Activated CD4-positive, alpha-beta T cell treated with anti-CD3 and anti-CD28 coated beads, Interleukin-2, amount 50 U/mL, for 16 hours (primary cell): ENCODE data around the gene KCNF1.

Experiments
- DNase-seq: peaks from one replicate; pipeline ENCODE4 v3.0.0-alpha.2; 2020

The KCNF1 gene

DNA sequence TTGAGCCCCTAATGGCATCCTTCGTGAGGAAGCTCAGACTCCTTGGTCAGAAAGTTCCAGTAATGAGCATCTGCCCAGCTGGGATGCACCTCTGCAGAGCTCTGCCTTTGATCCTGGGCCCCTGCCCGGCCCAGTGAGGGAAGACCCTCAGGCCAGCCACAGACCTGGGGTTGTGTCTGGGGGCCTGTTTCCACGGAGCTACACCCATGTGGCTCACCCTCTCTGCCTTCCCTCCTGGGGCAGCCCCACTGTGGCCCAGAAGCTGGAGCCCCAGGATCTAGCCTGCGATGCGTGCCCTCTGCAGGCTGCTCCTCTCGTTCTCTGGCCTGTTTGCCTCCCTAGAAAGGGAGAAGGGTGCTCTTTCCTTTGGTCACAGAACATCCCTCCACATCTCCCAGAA is 9.8 kb downstream of the KCNF1 start:
- no peak for DNase-seq

DNA sequence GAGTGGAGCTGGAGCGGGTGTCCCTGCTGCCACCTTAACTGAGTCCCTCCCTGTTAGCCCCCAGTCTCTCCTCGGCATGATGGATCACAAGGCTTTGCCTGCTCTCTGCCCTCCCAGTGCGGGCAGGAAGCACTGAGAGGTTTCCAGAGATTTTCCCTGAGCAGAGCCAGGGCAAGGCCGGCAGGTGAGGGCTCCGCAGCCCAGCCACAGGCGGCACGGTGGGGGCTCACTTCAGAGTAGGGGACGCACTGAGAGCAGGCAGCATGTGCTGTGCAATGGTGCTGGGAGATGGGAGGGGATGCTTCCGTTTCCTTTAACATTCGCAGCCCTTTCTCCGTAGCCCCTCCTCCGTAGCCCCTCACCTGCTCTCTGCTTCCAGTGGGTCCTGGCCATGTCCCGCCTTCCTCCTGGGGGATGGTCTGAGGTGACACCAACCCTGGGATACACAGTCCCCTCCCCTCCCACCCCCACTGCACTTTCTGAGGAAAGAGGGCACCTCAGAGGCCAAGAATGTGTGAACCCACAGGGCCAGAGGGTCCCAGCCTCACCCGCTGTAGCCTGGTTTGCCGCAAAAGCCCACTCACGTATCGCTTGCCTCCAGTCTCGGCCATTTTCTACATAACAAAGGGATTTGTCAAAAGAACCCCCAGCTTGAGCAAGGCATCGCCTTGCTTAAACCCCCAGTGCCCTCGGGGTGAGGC is 10.7 kb downstream of the KCNF1 start:
- no peak for DNase-seq

DNA sequence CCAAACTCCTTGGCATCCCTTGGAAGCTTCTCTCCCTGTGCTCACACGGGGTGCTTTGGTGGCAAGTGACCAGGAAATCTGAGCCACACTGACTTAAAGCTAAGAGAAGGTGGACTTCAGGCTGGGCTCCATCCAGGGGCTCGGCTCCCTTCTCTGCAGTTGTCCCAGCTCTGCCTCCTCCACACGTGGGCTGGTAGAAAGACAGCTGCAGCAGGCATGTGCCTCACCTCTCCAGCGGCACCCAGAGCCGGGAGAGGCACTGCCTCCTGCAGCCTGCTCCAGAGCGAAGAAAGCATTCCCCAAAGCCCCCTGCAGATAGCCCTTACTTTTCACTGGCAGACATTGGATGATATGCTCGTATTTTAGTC is 11.3 kb downstream of the KCNF1 start:
- no peak for DNase-seq

DNA sequence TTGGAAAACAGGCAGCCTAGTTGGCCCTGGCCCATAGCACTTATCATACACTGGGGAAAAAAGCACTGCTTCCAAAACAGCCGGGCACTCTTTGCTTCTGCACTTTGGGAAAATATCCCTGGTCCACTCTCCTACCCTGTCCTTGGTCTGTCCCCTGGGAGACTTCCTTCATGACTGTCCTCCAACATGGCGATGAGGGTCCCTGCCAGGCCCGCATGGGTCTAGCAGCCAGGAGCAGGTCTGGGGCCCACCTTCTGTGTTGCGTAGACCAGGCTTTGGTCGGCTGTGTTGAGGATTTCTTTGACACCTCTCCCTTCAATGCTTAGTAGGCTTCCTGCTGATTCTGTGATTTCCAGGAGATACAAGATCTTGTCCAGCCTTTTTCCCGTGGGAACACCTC is 12.2 kb downstream of the KCNF1 start:
- no peak for DNase-seq

DNA sequence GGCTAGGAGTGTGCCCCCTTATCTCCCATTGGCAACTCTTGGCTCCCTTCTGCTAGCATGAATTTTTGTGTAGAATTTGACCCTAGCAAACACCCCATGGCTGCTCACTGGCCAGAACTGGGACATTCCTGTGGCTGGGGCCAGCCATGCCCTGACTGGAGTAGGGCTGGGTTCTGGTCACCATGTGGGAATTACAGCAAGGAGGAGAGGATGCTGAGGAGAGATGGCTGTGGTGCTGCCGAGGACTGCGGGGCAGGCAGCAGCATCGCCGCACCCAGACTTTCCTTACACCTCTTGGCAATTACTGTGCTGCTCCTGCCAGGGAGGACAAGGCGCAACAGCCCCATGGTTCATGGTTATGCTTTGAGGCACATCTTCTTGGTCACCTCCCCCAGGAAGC is 12.7 kb downstream of the KCNF1 start:
- DNase-seq: no peak

DNA sequence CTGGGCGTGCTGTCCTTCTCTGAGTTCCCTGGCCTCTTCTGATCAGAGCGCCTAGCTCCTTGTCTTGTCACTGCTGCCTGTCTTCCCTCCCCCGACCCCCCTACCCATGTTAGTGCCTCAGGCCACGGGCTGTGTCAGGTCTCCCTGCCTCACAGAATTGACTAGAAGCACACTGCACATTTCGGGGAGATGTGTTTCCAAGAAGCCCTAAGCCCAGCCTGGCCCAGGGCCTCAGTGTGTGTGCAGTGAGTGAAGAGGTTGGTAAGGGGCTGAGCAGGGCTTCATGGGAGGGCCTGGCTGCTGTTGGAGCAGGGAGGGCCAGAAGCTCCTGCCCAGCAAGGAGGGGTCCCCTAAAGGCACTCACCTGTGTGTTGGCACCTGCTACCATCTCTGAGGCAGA is 13.1 kb downstream of the KCNF1 start:
- DNase-seq: no peak

DNA sequence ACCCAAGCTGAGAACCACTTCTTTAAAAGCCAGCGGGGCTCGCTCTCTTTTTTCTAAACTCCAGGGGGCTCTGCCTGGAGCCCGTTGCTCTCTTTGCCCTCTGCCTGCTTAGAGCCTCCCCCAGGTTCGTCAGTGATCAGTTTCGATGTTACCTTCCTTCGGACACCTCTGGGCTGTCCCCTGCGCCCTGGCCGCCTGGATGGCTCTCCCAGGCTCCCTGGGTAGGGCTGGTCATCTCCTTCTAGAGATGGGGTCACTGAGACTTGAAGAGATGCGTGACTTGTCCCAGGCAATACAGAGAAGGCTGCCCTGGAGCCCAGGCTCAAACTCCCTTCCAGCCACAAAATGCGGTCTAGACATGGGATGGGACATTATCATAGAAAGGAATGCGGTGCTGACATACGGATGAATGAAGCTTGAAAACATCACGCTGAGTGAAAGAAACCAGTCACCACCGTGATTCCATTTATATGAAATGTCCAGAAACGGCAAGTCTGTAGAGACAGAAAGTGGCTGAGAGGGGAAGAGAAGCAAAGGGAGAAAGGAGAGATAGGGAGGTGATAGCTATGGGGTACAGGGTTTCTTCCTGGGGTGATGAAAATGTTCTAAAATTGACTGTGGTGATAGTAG is 14.6 kb downstream of the KCNF1 start:
- no peak for DNase-seq

DNA sequence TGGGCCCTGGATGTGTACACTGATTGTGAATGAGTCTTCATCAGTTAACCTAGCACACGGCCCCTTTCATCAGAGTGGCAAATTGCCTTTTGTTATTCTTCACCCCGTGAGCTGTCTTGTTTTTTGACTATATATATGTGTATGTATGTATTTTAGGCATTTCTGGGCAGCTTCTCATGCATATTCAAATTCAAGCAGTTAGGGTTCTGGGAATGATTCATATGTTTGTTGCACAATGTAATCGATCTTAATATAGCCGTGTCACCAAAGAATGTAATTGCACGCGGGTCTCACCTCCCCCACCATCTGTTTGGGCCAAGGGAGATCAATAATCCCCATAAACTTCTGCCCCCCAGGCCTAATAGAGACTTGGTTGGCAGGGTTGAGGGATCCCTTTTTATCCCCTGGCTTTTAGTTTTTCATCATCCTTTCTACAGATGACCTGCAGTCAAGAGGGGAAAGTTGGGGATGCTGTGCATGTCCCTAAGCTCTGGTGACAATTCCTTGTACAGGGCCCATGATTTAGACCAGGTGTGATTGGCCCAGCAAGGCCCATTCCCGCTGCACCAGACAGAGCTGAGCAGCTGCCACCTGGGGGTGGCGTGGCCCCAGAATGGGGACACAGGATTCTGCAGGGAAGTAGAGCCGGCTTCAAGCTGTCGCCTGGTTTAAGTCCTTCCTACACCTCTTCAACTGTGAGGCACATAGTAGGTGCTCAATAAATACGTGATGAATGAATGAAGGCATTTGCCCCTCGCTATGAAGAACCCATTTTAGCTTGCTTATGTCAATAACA is 19.2 kb downstream of the KCNF1 start:
- no peak for DNase-seq

DNA sequence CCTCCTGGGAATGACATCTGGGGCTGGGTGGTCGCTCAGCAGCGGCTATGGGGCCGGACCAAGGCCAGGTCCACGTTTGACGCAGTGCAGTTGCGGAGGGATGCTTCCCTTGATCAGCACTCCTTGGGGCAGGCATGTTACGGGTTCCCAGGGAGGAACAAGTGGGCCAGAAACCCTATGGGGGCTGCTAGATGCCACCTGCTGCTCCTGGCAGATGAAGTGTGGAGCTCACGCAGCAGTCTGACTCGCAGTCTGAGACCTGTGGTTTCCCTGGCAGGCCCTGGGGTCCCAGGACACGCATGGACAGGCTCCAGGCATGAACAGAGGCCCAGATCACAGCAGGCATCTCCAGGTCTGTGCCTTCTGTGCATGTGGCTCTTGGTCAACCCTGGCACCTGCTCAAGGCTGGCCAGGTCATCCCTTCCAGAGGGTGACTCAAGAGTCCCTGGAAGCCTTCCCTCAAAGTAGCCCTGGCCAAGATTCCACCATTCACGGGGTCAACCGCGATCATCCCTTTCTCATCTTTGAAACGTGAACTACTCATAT is 20.0 kb downstream of the KCNF1 start:
- DNase-seq: no peak

DNA sequence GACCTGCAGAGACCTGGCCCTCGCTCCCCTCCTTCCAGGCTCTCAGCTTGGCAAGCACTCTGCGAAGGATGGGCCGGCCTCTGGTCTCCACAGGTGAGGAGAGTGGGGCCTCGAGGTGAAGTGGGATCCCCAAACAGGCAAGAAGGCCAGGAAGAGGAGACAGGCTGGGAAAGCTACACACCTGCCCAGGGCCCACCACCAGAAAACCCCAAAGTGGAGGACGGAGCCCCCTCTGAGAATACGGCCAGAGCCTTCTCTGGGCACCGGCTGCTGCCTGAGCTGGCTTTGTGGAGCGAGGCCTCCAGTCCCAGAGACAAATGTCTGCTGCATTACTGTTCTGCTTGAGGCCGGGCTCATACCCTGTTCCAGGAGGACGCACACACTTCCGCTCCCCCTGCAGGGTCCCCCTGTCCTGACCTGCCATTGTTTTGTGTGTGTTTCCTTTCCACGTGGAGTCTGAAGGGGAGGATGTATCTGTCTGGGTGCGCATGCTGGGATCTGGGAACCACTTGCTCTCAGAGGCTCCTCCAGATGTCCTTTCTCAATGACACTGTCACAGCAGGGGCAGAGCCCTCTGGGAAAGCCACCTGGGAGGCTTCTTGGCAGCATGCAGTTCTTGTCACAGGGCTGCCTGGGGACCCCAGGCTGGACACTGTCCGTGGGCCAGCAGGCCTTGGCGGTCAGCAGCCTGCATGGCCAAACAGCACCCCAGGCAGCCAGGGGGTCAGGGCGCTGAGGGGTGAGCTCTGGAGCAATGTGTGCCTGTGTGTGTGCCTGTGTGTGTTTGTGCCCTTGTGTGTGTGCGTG is 20.8 kb downstream of the KCNF1 start:
- DNase-seq: no peak

DNA sequence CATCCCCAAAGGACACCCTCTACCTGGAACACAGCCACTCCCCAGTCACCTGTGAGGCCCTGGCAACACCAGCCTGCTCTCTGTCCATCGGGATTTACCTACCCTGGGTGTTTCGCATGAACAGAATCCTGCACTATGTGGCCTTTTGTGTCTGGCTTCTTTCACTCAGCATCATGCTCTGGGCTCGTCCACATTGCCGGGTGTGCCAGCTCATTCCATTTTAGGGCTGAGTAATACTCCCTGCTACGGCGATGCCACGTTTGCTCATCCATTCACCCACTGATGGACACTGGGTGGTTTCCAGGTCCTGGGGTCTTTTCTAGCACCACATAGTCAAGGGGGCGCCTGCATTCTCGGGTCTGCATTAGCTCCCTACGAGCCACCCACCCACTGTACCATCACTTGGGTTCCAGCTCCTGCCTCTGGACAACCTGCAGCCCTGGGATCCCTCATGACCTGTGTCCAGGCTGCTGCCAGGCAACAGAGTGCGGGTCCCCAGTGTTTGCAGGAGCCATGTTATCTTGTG is 22.0 kb downstream of the KCNF1 start:
- DNase-seq: no peak

DNA sequence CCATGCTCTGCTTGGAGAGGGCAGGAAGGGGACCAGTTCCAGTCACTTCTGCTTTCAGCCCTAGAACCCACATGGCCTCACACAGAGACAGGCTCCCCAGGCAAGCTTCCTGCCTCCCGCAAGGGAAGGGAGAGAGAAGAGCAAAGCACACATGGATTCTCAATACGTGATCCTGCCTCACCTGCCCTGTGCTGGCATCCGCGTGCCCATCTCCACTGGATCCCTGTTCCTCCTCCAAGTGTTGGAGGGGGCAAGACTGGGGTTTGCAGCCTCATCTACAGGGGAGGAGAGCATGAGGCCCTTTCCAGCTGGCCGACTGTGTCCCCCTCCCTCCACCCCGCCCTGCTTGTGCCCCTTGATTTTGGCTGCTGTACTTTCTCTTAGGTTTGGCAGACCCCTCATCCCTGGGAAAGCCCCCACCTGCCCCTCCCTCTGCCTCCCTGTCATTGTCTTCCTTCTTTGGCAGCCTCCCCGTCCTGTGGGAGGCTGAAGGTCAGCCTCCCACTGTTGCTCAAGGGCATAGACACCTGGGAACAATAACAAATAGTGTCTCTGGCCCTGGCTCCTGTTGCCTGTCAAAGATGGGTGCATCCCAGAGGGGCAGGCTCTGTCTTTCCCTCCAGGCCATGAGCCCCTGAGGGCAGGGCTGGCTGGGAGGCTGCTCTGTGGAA is 22.7 kb downstream of the KCNF1 start:
- DNase-seq: no peak

DNA sequence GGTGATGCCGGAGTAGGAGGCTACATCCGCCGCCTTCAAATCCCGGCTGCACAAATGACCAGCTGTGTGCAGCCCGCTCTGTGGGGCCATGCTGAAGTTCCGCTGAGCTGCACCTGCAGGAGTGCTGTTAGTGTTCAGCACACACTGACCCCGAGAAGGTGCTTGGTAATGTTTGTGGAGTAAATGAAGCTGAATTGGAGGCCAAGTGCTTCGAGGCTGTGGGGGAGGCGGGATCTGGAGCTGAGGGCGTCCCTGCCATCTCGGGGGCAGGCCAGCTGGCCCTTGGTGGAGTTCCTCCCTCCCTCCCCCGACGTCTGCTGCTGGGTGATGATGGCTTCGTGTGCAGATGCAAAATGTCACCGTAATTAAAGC is 23.2 kb downstream of the KCNF1 start:
- DNase-seq: no peak

DNA sequence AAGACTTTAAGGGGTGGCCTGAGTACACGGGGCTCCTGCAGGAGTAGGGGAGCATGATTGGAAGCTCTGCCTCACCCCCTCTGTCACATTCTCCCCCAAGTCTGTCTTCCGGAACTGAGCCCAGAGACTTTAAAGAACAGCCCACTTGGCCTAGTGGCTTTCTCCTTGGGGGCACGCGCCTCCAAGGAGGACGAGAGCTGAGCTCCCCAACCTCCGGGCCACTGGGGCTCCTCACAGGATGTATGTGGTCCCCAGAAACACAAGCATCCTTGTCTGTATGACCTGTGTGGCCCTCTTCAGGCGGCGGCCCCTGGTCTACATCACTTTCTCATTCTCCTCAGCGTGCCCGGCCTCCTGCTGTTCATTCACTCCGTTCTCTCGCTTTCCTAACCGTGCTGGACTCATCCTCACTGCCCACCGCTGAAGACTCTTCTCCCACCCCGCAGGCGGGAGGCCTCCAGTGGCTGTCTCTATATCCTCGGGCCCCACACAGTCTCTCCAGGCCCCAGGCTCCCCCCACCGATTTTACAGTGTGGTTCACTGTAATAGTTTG is 23.7 kb downstream of the KCNF1 start:
- DNase-seq: no peak

DNA sequence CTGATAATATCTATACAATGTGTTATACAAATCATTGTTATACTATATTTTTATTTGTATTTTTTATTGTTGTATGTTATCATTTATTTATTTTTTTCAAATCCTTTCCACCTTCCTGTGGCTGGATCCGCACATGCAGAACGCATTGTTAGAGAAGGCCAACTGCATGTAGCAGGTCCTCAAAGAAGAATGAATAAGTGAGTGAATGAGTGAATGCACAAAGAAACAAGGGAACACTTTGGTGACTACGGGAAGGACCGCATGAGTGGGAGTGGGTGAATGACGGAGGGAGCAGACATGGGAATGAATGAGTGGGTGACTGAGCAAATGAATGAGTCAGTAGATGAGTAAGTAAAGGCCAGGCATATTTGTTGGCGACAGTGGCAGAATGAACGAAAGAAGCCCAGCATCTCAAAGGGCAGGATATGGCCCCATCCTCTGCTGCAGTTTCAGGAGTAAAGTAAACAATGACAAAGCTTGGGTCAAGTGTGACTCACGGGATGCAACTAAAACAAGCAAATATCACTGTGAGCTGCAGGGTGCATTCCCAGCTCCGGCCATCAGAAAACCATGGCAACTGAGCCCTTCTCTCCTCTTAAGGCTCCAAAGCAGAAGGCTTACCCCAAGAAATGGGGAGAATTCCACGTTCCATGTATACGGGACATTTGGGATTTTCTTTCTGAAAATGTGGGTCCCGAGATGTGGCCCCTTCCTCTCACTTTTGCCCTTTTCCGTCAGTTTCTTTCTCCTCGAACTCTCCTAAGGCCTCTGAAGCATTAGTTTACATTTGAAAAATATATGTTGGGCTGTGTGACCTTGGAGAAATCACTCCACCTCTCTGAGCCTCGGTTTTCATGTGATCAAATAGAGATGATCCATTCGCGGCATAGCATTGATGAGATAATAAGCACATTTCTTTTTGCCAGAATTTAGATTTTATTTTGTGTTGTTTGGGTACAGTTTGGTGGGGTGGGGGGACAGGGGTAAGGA is 24.5 kb downstream of the KCNF1 start:
- DNase-seq: peak; percentile 16

DNA sequence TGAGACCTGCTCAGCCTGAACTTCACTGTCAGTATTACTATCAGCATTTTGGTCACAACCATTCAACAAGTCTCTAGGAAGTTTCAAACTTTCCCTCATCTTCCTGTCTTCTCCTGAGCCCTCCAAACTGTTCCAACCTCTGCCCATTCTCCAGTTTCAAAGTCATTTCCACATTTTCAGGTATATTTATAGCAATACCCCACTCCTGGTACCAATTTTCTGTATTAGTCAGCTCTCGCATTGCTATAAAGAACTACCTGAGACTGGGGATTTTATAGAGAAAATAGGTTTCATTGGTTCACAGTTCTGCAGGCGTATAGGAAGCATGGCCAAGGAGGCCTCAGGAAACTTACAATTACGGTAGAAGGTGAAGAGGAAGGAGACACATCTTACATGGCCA is 27.3 kb downstream of the KCNF1 start:
- DNase-seq: no peak

DNA sequence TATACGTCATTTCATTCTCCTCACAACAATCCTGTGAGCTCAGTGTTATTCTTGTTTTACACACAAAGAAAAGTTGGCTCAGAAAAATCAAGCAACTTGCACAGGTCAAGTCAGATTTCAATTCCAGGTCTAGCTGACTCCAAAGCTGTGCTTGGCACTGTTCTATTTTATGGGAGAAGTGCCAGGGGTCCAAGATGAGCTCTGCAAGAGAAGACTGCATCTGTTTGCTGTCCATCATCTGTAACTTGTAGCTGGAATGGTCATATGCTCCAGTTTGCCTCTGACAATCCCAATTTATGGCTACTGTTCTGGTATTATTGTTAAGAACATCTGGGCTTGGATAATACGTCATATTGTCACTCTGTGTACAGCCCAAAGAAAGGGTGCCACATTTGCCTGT is 28.9 kb downstream of the KCNF1 start:
- no peak for DNase-seq

DNA sequence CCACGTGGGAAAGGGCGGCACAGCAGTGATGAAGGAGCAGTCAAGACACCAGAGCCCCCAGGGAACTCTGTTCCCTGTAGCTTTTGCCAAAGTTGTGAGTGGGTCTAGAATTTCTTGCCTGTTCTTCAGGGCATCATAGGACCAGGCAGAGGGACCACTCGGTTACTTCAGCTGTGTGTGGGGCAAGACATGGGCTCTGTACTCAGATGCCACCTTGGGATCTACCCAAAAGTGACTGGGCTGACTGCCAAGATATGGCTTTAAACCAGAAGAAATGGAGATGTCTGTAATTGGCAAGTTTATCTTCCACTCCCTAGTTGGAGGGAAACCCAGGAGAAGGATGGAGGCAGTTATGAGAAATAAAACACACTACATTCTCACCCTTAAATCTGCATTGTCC is 29.6 kb downstream of the KCNF1 start:
- DNase-seq: no peak

DNA sequence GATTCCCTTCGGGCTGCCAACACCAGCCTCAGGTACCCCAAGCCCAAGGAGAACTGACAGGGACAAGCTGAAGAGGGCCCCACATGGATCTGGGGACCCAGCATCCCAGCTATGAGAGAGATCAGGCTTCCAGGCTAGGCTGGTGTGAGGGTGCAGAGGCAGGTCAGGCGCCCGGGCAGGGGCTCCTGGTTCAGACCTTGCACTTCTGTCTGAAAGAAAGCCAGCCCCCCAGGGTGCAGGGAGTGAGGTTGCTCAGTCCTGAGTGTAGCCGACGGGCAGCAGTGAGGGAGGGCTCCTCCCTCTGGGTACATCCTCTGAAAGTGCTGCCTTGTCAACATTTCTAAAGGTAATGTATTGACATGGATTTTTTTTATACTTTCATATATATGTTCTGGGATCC is 33.1 kb downstream of the KCNF1 start:
- DNase-seq: no peak

DNA sequence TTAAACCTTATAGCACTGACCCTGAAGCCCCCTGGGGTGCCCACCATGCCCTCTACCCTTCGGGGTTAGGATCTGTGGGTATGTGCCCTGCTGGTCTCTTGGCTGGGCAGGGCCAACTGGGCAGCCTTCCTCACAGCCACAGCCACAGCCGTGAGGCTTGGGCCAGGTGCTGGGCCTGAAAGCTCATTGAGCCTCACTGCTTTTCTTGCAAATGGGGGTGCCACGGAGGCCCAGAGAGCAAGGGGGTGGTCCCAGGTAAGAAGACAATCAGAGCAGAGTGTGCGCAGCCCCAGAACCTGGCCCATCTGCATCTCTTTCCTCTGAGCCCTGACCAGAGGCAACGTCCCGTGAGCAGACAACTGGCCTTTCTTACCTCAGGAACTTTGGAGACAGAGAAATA is 34.7 kb downstream of the KCNF1 start:
- DNase-seq: no peak

DNA sequence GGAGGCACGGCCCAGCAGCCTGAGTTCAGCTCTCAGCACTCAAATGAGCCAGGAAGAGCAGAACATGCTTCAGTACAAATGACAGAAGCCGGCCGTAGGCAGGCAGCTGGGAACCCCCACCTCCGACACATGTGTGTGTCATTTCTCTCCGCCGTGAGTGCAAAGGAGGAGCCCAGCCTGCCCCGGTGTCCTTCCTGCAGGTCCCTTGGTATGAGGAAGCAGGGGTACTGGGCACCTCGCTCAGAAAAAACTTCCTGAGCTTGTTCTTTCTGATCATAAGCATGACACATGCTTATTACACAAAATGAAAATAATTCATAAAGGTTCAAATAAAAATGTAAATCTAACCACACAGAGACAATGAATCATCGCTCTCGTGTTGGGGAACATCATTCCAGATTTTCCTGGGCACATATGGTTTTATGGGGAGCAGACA is 35.3 kb downstream of the KCNF1 start:
- no peak for DNase-seq
